Measurements from ENCODE around the gene ATP5MG.

ATP5MG gene

GRCh38 chr11:118401151-118401879 is at the start of gene ATP5MG:
ATP5MG (plus strand) TSS chr11:118401606; CDS start chr11:118401666, 60 bp downstream.
- H3K4me3 ChIP-seq (ENCODE audit: low read depth, low read length) = peak within 1 kb of the TSS; percentile 89
- peak; percentile 93 for DNase-seq (ENCODE audit: low read depth)
- TF ChIP-seq, protein P1, sequence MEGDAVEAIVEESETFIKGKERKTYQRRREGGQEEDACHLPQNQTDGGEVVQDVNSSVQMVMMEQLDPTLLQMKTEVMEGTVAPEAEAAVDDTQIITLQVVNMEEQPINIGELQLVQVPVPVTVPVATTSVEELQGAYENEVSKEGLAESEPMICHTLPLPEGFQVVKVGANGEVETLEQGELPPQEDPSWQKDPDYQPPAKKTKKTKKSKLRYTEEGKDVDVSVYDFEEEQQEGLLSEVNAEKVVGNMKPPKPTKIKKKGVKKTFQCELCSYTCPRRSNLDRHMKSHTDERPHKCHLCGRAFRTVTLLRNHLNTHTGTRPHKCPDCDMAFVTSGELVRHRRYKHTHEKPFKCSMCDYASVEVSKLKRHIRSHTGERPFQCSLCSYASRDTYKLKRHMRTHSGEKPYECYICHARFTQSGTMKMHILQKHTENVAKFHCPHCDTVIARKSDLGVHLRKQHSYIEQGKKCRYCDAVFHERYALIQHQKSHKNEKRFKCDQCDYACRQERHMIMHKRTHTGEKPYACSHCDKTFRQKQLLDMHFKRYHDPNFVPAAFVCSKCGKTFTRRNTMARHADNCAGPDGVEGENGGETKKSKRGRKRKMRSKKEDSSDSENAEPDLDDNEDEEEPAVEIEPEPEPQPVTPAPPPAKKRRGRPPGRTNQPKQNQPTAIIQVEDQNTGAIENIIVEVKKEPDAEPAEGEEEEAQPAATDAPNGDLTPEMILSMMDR (conservative IDR thresholded peaks at IDR 0.05; ENCODE audit: low read depth, low read length) = no peak

DNA sequence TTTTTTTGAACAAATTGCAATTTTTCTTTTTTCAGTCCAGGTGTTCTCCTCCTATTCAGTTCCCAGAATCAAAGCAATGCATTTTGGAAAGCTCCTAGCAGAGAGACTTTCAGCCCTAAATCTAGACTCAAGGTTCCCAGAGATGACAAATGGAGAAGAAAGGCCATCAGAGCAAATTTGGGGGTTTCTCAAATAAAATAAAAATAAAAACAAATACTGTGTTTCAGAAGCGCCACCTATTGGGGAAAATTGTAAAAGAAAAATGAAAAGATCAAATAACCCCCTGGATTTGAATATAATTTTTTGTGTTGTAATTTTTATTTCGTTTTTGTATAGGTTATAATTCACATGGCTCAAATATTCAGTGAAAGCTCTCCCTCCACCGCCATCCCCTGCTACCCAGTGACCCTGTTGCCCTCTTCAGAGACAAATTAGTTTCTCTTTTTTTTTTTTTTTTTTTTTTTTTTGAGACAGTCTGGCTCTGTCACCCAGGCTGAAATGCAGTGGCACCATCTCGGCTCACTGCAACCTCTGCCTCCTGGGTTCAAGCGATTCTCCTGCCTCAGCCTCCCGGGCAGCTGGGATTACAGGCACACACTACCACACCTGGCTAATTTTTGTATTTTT is 48.2 kb upstream of the ATP5MG start:
- peak; percentile 40 for DNase-seq (ENCODE audit: low read depth)
- no peak overlapping the region for H3K4me3 ChIP-seq (ENCODE audit: low read depth, low read length)
- TF ChIP-seq, protein P1 (conservative IDR thresholded peaks at IDR 0.05; ENCODE audit: low read depth, low read length) = peak; percentile 58

GRCh38 chr11:118358071-118358470 is 43.3 kb upstream of the ATP5MG start:
- DNase-seq (ENCODE audit: low read depth) = no peak
- TF ChIP-seq, protein P1 (conservative IDR thresholded peaks at IDR 0.05; ENCODE audit: low read depth, low read length) = no peak
- no peak overlapping the region for H3K4me3 ChIP-seq (ENCODE audit: low read depth, low read length)

- DNase-seq (ENCODE audit: low read depth) = peak; percentile 94
- H3K4me3 ChIP-seq (ENCODE audit: low read depth, low read length) = peak within 1 kb of the TSS; percentile 93
- TF ChIP-seq, protein P1 (conservative IDR thresholded peaks at IDR 0.05; ENCODE audit: low read depth, low read length) = no peak
These were observed 42.0 kb upstream of the ATP5MG start, which contains the start of gene UBE4A for GRCh38 chr11:118359295-118359958. UBE4A (plus strand) TSS chr11:118359600; CDS start chr11:118365081, 5,481 bp downstream.

DNA sequence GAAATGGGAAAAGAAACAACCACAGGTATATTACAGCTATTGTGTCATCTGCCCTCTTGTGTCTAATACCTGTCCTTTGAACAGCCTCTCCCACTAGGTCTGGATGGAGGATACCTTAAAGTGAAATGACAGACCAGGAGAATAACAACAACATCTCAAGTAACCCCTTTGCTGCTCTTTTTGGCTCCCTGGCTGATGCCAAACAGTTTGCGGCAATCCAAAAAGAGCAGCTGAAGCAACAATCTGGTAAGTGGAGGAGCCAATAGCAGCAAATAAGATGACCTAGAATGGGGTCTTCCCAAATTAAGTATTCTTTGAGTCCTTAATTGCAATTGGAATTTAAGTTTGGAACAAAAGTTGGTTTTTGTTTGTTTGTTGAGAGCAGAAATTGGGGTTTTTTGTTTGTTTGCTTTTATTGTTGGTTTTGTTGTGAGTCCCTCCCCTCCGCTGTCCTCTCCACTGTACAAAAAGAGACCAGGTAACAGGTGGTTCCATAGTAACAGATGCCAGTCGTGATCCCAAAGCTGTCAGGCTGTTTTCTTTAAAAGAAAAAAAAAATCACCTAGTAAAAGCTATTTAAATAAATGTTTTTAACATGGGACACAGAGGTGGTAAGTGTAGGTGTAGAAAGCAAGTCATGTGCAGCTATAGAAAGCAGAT is 36.3 kb upstream of the ATP5MG start:
- TF ChIP-seq, protein P1 (conservative IDR thresholded peaks at IDR 0.05; ENCODE audit: low read depth, low read length) = no peak
- DNase-seq (ENCODE audit: low read depth) = no peak

GRCh38 chr11:118366287-118366686 is 35.1 kb upstream of the ATP5MG start:
- TF ChIP-seq, protein P1 (conservative IDR thresholded peaks at IDR 0.05; ENCODE audit: low read depth, low read length) = no peak
- DNase-seq (ENCODE audit: low read depth) = no peak

More for the DNA sequence above, 36.3 kb upstream of the ATP5MG start:
- H3K4me3 ChIP-seq (ENCODE audit: low read depth, low read length) = no peak overlapping the region

More at GRCh38 chr11:118366287-118366686, 35.1 kb upstream of the ATP5MG start:
- no peak overlapping the region for H3K4me3 ChIP-seq (ENCODE audit: low read depth, low read length)
